Measurements from ENCODE around the gene SLC35B1.

Gene SLC35B1

DNA sequence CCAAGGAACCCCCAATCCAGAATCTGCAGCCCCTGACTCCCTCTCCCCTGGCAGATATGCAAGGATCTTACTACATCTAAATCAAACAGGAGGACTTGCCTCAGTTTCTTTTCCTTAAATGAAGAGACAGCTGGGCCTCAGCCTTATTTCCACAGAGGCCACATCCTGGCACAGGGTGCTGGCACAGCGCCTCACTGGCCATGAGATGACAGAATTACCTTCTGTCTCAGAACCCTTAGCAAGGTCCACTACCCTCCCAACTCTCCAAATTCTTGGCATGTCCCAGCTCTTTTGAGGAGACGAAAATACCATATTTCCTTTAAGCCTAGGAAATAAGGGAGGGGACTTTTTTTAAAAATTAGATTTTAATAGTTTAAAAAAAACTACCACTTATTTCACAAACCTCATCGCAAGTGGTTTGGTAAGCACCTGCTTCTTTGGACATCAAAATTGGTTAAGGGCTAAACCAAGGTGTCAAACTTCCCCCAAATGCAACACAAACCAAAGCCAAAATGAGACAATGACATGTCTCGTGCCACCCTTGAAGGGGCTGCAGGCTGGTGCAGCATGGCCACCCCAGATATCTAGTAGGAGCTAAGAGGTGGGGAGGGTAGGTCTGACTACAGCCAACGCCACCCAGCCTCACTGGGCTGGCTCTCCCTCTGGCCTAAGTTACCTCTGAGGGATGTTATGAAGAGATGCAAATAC, 30.8 kb upstream of the SLC35B1 start:
- no peak for TF ChIP-seq CTCF (IDR thresholded peaks at IDR 0.05; ENCODE audit: control extremely low read depth, extremely low read depth, low read depth, missing control alignments)
- ChIA-PET CTCF (interaction anchor here (1.2 to 1.7 kb wide), 3 partner anchors 10 to 169 kb away, joined by 3 to 7 read pairs (median 4); no protein-coding TSS in a partner anchor), POLR2A (no interaction called here)
- DNase-seq (ENCODE audit: extremely low spot score): no peak

- ChIA-PET POLR2A (no interaction called here), CTCF (no interaction called here)
- TF ChIP-seq CTCF (IDR thresholded peaks at IDR 0.05; ENCODE audit: control extremely low read depth, extremely low read depth, low read depth, missing control alignments): no peak
- DNase-seq (ENCODE audit: extremely low spot score): no peak
These were observed 27.0 kb upstream of the SLC35B1 start for GRCh38 chr17:49734515-49735490.

DNA sequence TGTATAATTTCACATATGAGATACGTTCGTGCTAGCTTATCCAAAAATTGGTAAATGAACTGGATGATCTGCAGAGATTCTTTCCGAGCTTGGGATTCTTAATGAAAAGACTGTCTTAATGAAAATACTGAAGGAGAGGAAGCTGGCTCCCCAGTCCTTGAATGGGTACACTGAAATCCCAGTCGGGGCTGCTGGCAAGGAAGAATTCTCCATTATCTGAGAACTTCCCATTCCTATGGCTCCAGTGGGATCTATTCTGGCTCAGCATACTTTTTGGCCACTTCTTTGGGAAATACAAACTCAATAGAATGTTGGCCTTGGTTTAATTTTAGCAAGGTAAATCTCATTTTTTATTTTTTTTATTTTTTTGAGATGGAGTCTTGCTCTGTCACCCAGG, 23.7 kb upstream of the SLC35B1 start:
- TF ChIP-seq CTCF (IDR thresholded peaks at IDR 0.05; ENCODE audit: control extremely low read depth, extremely low read depth, low read depth, missing control alignments): no peak
- CTCF ChIA-PET: interaction anchor here (2.5 to 3.0 kb wide), 2 partner anchors 11 to 22 kb away, joined by 9 to 21 read pairs; partner anchors contain the start of gene SLC35B1
- POLR2A ChIA-PET: no interaction called here
- DNase-seq (ENCODE audit: extremely low spot score): no peak

- TF ChIP-seq CTCF (IDR thresholded peaks at IDR 0.05; ENCODE audit: control extremely low read depth, extremely low read depth, low read depth, missing control alignments): no peak
- POLR2A ChIA-PET: interaction anchor here (0.8 to 1.1 kb wide), 2 partner anchors 32 to 34 kb away, joined by 3 read pairs; no protein-coding TSS in a partner anchor
These were observed 23.1 kb upstream of the SLC35B1 start for GRCh38 chr17:49730785-49731434.

DNA sequence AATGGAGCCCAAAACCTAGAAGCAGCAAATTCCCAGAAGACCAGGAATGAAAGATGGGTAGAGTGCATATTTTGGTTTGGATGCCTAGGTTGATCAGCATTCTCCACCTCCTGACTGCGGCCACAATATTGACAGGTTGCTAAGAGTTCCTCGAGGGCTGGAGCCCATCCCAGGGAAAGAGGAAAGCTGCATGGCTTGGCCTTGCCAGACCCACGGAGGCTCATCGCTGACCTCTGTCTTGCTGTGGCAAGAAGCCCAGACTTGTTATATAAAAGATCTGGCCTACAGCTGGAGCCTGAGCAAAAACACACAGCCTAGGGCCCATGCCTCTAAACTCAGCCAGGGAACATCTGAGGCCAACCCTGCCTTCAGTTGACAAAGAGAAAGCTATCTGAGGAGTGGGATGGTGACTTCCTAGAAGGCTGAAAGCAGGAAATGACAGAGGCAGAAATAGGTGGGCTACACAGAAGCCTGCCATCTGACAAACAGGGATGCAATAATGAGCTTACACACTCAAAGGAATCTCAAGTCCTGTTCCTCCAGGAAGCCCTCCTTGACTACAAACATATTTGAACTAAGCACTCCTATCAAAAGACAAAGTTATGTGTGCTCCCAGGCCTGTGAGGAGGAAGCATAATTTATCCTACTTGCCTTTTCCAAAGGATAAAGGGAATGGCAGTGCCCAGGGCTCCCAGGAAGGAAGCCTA, 22.5 kb upstream of the SLC35B1 start:
- POLR2A ChIA-PET: interaction anchor here (0.8 to 1.1 kb wide), 2 partner anchors 33 to 34 kb away, joined by 3 read pairs; no protein-coding TSS in a partner anchor
- no peak for TF ChIP-seq CTCF (IDR thresholded peaks at IDR 0.05; ENCODE audit: control extremely low read depth, extremely low read depth, low read depth, missing control alignments)
- no peak for DNase-seq (ENCODE audit: extremely low spot score)
- CTCF ChIA-PET: interaction anchor here (1.1 to 3.0 kb wide), 4 partner anchors 13 to 160 kb away, joined by 3 to 21 read pairs (median 6); partner anchors contain the start of gene SLC35B1

More at GRCh38 chr17:49730785-49731434, 23.1 kb upstream of the SLC35B1 start:
- CTCF ChIA-PET: interaction anchor here (1.1 to 3.0 kb wide), 3 partner anchors 11 to 22 kb away, joined by 3 to 21 read pairs (median 9); partner anchors contain the start of gene SLC35B1
- DNase-seq (ENCODE audit: extremely low spot score): no peak
